ENCODE results near the gene ITGA7.
A peak's percentile ranks its signal among the peaks of the same experiment; 100 is the strongest.

ITGA7 gene

GRCh38 chr12:55737581-55738122, 29.9 kb upstream of the ITGA7 start:
- DNase-seq (ENCODE audit: extremely low read depth, low read depth), result no peak
- no peak for TF ChIP-seq CTCF (IDR thresholded peaks at IDR 0.05; ENCODE audit: low read depth, low read length)

- peak; percentile 91 for TF ChIP-seq CTCF (IDR thresholded peaks at IDR 0.05; ENCODE audit: low read depth, low read length)
- no peak for DNase-seq (ENCODE audit: extremely low read depth, low read depth)
These were observed 29.3 kb upstream of the ITGA7 start for GRCh38 chr12:55736780-55737580.

- no peak for DNase-seq (ENCODE audit: extremely low read depth, low read depth)
- no peak for TF ChIP-seq CTCF (IDR thresholded peaks at IDR 0.05; ENCODE audit: low read depth, low read length)
These were observed 28.4 kb upstream of the ITGA7 start for GRCh38 chr12:55736076-55736475.

- DNase-seq (ENCODE audit: extremely low read depth, low read depth), result no peak
- TF ChIP-seq CTCF (IDR thresholded peaks at IDR 0.05; ENCODE audit: low read depth, low read length), result no peak
These were observed 26.9 kb upstream of the ITGA7 start for GRCh38 chr12:55734595-55734994.

GRCh38 chr12:55733858-55734257, 26.2 kb upstream of the ITGA7 start:
- TF ChIP-seq CTCF (IDR thresholded peaks at IDR 0.05; ENCODE audit: low read depth, low read length), result no peak
- no peak for DNase-seq (ENCODE audit: extremely low read depth, low read depth)

- DNase-seq (ENCODE audit: extremely low read depth, low read depth), result no peak
- TF ChIP-seq CTCF (IDR thresholded peaks at IDR 0.05; ENCODE audit: low read depth, low read length), result no peak
These were observed 25.4 kb upstream of the ITGA7 start for GRCh38 chr12:55733021-55733555.

- DNase-seq (ENCODE audit: extremely low read depth, low read depth), result no peak
- no peak for TF ChIP-seq CTCF (IDR thresholded peaks at IDR 0.05; ENCODE audit: low read depth, low read length)
These were observed 24.6 kb upstream of the ITGA7 start for GRCh38 chr12:55732288-55732687.
